ENCODE measurements around the gene COL7A1. TPM values are rescaled to one million over a fixed set of nuclear protein-coding genes. Genes with fewer than 3 reads are reported as not detected.
A peak's percentile ranks its signal among the peaks of the same experiment; 100 is the strongest.
"Not testable (repeated sequence)": the region's sequence is repeated elsewhere in the genome, so short reads cannot be mapped to it uniquely, and the experiment has no call there.

Gene COL7A1
- total RNA-seq, 1 experiment from 2014 or later: 12.7 TPM

DNA sequence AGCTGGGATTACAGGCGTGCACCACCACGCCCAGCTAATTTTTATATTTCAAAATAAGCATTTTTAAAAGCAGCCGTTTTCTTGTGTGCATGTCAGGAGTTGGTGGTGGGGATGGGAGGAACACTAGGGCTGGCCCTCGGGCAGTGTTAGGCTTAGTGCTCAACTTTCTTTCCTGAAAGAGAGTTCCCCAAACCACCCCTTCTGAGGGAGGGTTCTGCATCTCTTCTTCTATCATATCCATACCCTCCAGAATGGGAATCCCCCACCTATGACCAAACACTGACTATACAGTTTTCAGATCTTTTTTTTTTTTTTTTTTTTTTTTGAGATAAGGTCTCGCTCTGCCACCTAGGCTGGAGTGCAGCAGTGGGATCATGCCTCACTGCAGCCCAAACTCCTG is 51.0 kb downstream of the COL7A1 start:
- DNase-seq (ENCODE audit: low read depth): no peak

DNA sequence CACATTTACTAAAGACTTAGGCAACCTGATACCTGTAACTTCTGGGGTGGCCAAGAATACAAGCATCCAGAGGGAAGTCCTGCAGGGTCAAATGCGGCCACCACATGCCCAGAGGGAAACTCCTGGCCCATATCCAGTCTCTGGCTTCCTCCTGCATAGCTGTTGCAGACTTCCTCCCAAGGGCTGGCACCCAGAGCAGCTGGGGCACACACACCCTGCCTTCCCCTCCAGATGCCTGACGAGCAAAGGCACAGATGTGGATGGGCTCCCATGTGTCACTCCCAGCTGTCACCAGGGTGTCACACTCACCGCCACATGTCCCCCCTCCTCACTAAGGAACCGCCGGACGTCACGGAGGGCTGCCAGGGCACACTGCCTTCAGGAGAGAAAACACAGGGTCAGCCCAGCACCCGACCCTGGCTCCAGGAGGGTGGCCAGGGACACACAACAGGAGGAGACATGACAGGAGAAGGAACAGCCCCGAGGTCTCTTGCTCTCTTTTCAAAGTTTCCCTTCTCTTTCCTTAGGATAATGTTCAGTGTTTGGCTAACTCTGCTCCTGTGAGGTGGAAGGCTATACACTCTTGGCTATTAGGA is 51.8 kb downstream of the COL7A1 start:
- DNase-seq (ENCODE audit: low read depth): no peak

DNA sequence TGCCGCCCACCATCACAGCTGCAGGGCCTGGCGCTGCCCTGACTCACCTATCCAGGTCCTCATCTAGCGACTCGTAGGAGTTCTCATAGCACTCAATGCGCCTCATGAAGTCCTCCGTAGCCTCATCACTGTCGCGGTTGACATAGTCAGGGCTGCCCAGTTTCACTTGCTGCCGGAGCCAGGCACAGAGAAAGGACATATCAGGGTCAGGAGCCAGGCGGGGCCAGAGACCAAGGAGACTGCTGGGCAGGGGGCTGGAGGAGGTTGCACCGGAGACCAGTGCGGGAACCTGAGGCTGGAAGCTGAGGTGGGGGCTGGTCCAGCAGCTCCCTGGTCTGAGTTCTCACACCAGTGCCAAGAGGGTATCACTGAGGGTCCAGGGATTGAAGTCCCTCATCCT is 56.7 kb downstream of the COL7A1 start:
- DNase-seq (ENCODE audit: low read depth): no peak

DNA sequence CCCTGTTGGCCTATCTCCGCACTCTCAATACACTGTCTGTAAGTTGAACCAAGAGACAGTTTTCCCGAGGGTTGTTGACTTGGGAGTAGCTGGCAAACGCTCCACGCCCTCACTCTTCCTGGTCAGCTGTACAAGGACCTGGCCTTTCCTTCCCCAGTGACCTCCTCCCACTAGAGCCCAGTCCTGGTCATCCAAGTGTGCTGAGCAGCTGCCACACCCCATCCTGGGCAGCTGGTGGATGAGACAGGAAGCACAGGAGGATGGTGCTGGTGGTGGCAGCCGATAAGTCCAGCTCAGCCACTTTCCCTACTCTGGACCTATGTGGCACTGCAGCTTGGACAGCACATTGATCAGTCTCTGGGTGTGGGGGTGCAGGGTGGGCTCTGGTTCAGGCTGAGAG is 58.3 kb downstream of the COL7A1 start:
- DNase-seq (ENCODE audit: low read depth): no peak

DNA sequence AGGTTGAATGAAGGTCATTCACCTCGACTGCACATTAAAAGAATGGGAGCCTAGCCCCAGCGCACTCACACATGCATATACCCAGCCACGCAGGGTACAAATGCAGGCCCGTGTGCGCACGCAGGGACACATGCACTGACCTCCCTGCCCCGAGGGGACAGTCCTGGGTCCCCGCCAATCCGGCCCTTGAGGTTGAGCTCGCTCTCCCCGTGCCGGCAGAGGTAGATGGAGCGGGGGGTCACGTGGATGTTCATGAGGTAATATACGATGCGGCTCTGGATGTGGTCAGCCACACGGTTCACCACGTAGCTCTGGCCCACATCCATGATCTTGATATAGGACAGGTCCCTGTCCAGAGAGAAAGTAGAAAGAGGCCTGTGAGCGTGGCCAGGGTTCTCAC is 59.0 kb downstream of the COL7A1 start:
- DNase-seq (ENCODE audit: low read depth): no peak

DNA sequence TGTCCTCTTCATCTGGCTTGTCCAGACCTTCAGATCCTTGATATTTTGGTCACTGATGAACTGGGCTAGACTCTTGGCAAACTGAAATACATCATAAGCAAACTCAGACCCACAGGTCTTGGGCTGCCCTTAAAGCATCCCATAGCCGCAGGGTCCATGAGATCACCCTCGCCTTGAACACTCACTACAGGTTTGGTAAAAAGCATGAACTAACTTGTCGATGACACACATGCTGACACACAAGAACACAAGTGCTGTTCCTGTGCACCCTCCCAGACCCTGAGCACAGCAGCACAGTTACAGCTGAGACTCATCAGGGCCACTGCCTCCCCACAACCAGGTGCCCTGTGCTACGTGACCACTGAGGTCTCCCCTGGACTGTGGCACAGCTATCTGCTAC is 59.6 kb downstream of the COL7A1 start:
- no peak for DNase-seq (ENCODE audit: low read depth)

DNA sequence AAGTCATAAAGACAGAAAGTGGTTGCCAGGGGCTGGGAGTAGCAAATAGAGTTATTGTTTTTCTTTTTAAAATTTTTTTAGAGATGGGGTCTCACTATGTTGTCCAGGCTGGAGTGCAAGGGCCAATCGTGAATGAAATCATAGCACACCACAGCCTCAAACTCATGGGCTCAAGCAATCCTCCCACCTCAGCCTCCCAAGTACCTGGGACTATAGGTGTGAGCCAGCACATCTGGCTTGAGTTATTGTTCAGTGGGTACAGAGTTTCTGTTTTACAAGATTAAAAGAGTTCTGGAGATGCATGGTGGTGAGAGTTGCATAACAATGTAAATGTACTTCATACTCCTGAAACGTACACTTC is 62.2 kb downstream of the COL7A1 start:
- no peak for DNase-seq (ENCODE audit: low read depth)

DNA sequence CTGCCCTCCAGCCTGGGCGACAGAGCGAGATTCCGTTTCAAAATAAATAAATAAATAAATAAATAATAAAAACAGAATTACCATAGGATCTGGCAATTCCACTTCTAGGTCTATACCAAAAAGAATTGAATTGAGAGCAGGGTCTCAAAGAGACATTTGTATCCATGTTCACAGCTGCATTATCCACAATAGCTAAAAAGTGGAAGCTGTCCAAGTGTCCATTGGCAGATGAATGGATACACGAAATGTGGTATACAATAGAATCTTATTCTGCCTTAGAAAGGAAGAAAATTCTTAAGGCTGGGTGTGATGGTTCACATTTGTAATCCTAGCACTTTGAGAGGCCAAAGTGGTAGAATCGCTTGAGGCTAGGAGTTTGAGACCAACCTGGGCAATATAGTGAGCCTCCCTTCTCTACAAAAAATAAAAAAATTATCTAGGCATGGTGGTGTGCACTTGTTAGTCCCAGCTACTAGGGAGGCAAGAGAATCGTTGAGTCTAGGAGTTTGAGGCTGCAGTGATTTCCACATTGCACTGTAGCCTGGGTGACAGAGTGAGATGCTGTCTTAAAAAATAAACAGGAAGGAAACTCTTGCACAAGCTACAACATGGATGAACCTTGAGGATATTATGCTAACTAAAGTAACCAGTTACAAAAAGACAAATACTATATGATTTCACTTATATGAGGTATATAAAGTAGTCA is 62.7 kb downstream of the COL7A1 start:
- no peak for DNase-seq (ENCODE audit: low read depth)

DNA sequence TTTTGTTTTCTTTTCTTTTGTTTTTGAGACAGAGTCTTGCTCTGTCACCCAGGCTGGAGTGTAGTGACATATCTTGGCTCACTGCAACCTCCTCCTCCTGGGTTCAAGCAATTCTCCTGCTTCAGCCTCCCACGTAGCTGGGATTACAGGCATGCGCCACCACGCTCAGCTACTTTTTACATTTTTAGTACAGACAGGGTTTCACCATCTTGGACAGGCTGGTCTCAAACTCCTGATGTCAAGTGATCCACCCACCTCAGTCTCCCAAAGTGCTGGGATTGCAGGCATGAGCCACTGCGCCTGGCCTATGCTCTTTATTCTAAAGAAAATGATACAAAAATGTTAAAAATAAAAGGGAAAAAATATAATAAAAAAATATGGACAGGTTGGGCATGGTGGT is 64.4 kb downstream of the COL7A1 start:
- not testable (repeated sequence) for DNase-seq (ENCODE audit: low read depth)

DNA sequence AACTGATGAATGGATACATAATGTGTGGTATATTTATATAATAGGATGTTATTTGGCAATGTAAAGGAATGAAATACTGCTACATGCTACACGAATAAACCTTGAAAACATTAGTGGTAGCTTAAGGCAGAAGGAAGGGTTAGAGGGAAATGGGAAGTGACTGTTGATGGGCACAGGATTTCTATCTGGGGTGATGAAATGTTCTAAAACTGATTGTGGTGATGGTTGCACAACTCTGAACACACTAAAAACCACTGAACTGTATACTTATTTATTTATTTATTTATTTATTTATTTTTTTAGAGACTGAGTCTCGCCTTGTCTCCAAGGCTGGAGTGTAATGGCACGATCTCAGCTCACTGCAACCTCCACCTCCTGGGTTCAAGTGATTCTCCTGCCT is 66.4 kb downstream of the COL7A1 start:
- peak; percentile 26 for DNase-seq (ENCODE audit: low read depth)

DNA sequence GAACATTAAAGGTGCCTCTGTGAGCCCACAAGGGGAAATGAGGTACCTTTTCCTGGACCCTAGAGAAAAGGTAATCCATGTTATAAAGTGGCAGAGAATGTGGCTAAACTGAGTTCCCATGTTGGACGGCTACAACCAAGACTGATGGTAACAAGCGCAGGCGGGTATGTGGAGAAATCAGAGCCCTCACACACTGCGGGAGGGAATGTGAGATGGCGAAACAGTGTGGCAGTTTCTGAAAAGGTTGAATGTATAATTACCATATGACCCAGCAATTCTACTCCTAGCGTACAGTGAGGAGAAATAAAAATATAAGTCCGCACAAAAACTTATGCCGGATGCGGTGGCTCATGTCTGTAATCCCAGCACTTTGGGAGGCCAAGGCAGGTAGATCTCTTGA is 67.1 kb downstream of the COL7A1 start:
- DNase-seq (ENCODE audit: low read depth): no peak

DNA sequence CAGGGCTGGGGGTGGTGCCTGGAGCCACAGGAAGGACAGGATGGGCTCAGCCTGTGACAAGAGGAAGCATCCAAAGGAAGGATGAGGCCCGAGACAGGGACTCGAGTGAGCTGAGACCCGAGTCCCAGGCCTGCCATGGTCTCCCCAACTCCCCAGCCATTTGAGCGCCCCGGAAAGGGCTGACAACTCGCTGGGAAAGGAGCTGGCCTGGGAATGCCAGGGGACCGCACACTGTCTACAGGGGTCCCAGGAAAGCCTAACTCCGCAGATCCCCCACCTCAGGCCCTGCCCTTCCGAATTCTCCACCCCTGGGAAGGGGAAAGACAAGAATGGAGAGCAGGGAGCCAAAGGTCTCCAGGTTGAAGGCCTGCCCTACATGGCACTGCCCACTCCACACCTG is 70.2 kb downstream of the COL7A1 start:
- DNase-seq (ENCODE audit: low read depth): no peak

DNA sequence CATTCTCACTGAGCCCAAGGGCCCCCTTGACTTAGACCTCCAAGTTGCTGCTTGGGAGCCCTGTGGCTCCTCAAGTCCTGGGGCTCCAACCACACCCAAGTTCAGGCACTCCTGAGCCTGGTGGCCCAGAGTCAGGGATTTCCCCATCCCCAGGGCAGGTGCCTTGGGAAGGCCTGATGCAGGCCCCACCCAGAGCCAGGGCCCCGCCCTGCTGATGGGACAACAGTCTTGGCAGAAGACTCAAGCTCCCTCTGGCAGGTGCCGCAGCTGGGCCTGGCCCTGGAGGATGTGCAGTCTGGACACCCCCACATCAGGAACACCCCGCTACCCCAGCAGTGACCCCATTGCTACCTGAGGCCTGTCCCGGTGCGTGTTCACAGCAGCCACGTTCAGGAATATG is 73.5 kb downstream of the COL7A1 start:
- no peak for DNase-seq (ENCODE audit: low read depth)

DNA sequence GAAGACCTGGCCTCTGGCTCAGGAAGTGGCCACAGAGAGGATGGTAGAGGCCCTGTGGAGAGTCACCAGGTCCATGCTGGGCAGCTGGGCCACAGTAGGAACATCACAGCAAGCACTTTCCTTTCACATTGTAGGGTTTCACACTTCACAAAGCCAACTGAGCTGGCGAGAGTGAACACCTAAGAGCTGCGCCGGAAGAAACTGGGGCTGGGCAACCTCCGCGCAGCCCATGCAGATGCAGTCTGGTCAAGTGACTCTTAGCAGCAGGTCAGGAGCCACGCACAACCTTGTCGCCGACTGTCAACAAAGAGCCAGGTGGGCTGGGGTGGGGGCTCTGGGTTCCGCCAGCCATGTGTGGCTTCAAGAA is 75.9 kb downstream of the COL7A1 start:
- DNase-seq (ENCODE audit: low read depth): no peak

DNA sequence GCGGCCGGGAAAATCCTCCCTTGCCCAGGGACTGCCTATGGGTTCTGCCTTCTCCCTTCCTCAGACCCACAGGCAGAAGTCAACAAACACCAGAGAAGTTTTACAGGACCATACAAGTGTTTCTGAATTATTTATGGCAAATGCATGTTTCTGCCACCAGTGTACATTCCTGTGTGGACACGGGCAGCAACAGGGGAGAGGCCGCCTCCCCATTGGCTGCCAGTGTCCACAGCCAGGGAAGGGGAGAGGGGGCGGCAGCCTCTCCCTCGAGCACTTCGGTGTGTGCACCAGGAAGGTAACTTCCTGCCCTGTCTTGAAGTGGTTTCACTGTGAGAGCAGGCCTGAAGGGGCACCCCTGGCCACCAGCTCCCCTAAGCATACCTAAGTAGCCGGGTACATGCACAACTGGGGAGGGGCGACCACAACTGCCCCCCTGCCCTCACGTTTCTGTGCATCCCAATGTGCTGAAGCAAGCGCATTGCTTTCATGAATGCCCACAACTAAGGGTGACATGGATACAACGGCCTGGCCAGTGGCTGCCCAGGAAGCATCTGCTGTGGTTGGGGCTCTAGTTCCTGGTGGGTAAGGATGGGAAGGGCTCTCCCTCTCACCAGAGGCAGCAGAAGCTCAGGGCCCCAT is 76.4 kb downstream of the COL7A1 start:
- no peak for DNase-seq (ENCODE audit: low read depth)

DNA sequence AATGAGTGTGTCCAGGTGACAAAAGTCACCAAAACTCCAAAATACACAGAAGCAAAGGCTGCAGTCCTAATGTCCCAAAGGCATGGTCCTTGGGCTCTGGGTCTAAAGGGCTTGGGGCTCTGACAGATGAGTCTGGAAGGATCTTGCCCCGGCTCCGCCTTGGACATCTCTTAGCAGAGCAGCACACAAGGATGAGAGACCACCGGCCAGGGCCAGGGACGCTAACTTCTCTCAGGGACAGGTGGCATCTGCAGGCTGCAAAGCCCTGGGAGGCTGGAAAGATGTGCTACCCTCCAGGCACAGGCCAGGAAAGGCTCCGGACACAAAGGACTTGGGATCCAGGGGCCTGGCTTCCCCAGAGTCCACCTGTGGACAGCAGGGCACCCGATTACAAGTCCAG is 77.1 kb downstream of the COL7A1 start:
- no peak for DNase-seq (ENCODE audit: low read depth)

DNA sequence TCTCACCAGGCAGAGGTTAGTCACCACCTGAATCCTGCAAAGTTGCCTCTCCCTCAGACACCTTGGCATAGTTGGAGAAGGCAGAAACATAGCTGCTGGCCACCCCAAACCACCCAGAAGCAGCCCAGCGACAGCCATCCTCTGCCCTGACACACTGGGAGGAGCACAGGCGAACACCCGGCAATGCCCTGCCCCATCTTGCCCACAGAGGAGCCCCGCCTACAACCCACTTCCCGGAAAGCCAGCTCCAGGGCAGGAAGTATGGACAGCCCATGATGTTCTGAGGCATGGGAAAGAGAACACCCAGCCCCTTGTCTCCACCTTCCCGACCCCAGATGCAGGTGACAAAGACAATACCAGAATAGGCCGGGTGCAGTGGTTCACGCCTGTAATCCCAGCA is 78.6 kb downstream of the COL7A1 start:
- DNase-seq (ENCODE audit: low read depth): no peak

DNA sequence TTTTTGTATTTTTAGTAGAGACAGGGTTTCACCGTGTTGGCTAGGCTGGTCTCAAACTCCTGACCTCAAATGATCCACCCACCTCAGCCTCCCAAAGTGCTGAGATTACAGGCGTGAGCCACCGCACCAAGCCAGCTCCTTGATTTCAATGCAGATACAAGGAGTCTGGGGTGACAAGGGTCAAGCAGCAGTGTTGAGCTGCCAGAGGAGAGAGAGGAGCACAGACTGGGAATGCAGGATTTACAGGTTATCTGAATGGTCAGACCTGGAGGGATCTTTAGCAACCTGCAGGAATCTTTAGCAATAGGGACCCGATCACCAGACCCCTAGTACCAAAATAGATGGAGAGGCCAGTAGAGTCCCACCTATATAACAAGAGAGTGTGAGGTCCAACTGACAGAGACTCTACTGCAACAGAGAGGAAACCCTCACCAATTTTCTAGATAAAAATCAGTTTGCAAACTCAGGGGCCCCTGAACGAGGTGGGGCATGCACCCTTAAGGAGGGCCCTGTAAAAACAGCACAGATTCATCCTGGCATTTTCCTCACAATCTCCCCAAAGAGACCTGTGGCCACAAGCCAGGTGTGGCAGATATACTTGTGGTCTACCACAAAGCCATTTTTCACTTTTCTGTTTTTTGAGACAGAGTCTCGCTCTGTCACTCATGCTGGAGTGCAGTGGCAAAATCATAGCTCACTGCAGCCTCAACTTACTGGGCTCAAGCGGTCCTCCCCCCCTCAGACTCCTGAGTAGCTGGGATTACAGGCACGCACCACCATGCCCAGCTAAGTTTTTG is 80.5 kb downstream of the COL7A1 start:
- no peak for DNase-seq (ENCODE audit: low read depth)
